DND-41 (cell line): ENCODE results near the gene NANOS2.

Source experiments
- ATAC-seq: fragments of 200-7000 bp; cut with Tn5 transposase; 3 replicates; pipeline ENCODE4 v1.9.1; 2021; ENCODE audit warnings: low read depth; ENCODE audit not compliant: insufficient read depth
- DNase-seq: peaks from one replicate; pipeline ENCODE4 v3.0.0-alpha.2; 2020
- H2AFZ ChIP-seq: 2 replicates; pipeline ENCODE4 v1.6.0; 2012; ENCODE audit warnings: low read depth, low read length
- H3K27ac ChIP-seq: 2 replicates; pipeline ENCODE4 v1.5.1; 2012; ENCODE audit warnings: low read length, inconsistent platforms
- H3K27me3 ChIP-seq: fragments of 200-600 bp; sonication (generic); 2 replicates; pipeline ENCODE4 v1.6.0; 2012; ENCODE audit warnings: low read length, mild to moderate bottlenecking, inconsistent platforms; ENCODE audit not compliant: insufficient read depth, poor library complexity
- H3K36me3 ChIP-seq: 2 replicates; pipeline ENCODE4 v1.5.1; 2012; ENCODE audit warnings: low read length, inconsistent platforms; ENCODE audit not compliant: insufficient read depth
- H3K4me1 ChIP-seq: 2 replicates; pipeline ENCODE4 v1.5.1; 2012; ENCODE audit warnings: mild to moderate bottlenecking, low read length; ENCODE audit not compliant: insufficient read depth
- H3K4me2 ChIP-seq: 2 replicates; pipeline ENCODE4 v1.6.0; 2012; ENCODE audit warnings: mild to moderate bottlenecking, moderate library complexity, low read length, inconsistent platforms; ENCODE audit not compliant: insufficient read depth
- H3K4me3 ChIP-seq, 2 experiments: fragments of 200-600 bp in 1 of 2; shearing (Covaris generic) in 1 of 2; 2 replicates each; pipeline ENCODE4 v1.5.1; 2012 to 2016; ENCODE audit warnings: inconsistent platforms in 2 of 2, low read length in 2 of 2, mild to moderate bottlenecking in 2 of 2, low read depth in 1 of 2, moderate library complexity in 1 of 2
- H3K79me2 ChIP-seq: 2 replicates; pipeline ENCODE4 v1.6.0; 2012; ENCODE audit warnings: low read length, inconsistent platforms; ENCODE audit not compliant: insufficient read depth
- H3K9ac ChIP-seq: 2 replicates; pipeline ENCODE4 v1.6.0; 2012; ENCODE audit warnings: low read depth, mild to moderate bottlenecking, inconsistent platforms, low read length, moderate library complexity
- H3K9me3 ChIP-seq: 2 replicates; pipeline ENCODE4 v1.5.1; 2012; ENCODE audit warnings: low read length, moderate library complexity, mild to moderate bottlenecking, inconsistent platforms; ENCODE audit not compliant: insufficient read depth, severe bottlenecking
- H4K20me1 ChIP-seq: 2 replicates; pipeline ENCODE4 v1.6.0; 2012; ENCODE audit warnings: low read length; ENCODE audit not compliant: insufficient read depth
- EZH2 ChIP-seq: IDR thresholded peaks from 3 replicates; pipeline ENCODE4 v1.6.1; 2012; ENCODE audit warnings: borderline replicate concordance, low read depth, mild to moderate bottlenecking, moderate library complexity, low read length, inconsistent platforms; ENCODE audit not compliant: severe bottlenecking
- TF ChIP-seq, protein P1 (sequence below): IDR thresholded peaks from 2 replicates; pipeline ENCODE4 v1.5.1; 2012; ENCODE audit warnings: borderline replicate concordance, low read length, moderate library complexity, mild to moderate bottlenecking; ENCODE audit not compliant: poor library complexity, severe bottlenecking; ENCODE audit errors: extremely low read depth

Gene NANOS2

GRCh38 chr19:45883586-45883880, 31.0 kb downstream of the NANOS2 start:
- peak overlapping the region; percentile 82; the same call in 1 of the 2 replicates for H3K9ac ChIP-seq
- TF ChIP-seq EZH2, result no peak
- TF ChIP-seq, protein P1, sequence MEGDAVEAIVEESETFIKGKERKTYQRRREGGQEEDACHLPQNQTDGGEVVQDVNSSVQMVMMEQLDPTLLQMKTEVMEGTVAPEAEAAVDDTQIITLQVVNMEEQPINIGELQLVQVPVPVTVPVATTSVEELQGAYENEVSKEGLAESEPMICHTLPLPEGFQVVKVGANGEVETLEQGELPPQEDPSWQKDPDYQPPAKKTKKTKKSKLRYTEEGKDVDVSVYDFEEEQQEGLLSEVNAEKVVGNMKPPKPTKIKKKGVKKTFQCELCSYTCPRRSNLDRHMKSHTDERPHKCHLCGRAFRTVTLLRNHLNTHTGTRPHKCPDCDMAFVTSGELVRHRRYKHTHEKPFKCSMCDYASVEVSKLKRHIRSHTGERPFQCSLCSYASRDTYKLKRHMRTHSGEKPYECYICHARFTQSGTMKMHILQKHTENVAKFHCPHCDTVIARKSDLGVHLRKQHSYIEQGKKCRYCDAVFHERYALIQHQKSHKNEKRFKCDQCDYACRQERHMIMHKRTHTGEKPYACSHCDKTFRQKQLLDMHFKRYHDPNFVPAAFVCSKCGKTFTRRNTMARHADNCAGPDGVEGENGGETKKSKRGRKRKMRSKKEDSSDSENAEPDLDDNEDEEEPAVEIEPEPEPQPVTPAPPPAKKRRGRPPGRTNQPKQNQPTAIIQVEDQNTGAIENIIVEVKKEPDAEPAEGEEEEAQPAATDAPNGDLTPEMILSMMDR, result no peak
- ATAC-seq, result no peak
- H3K79me2 ChIP-seq, result peaks cover 31% of the 10 kb centered on the region
- H3K27ac ChIP-seq, result no peak overlapping the region
- H2AFZ ChIP-seq, result no peak overlapping the region
- H3K4me3 ChIP-seq, result peak overlapping the region in 1 of 2 experiments; percentile 78; a peak in 2 of 4 replicates
- no peaks in the 10 kb centered on the region for H3K27me3 ChIP-seq
- H4K20me1 ChIP-seq, result peaks cover 44% of the 10 kb centered on the region
- peak overlapping the region; percentile 99 for H3K4me2 ChIP-seq
- H3K4me1 ChIP-seq, result peaks cover 37% of the 10 kb centered on the region
- no peak for DNase-seq
- H3K36me3 ChIP-seq, result peaks cover 28% of the 10 kb centered on the region
- no peaks in the 10 kb centered on the region for H3K9me3 ChIP-seq

GRCh38 chr19:45882652-45883585, 31.7 kb downstream of the NANOS2 start:
- DNase-seq, result peak; percentile 82
- peaks cover 31% of the 10 kb centered on the region for H3K79me2 ChIP-seq
- no peak overlapping the region for H2AFZ ChIP-seq
- no peak for ATAC-seq
- H3K36me3 ChIP-seq, result peaks cover 28% of the 10 kb centered on the region
- H4K20me1 ChIP-seq, result peaks cover 44% of the 10 kb centered on the region
- H3K9ac ChIP-seq, result no peak overlapping the region
- H3K4me2 ChIP-seq, result peak overlapping the region; percentile 99
- no peak overlapping the region for H3K27ac ChIP-seq
- no peaks in the 10 kb centered on the region for H3K9me3 ChIP-seq
- peak overlapping the region in 1 of 2 experiments; percentile 12; a peak in 1 of 4 replicates for H3K4me3 ChIP-seq
- no peak for TF ChIP-seq EZH2
- TF ChIP-seq, protein P1, result peak; percentile 91
- peaks cover 37% of the 10 kb centered on the region for H3K4me1 ChIP-seq
- H3K27me3 ChIP-seq, result no peaks in the 10 kb centered on the region

- ATAC-seq, result no peak
- H3K27ac ChIP-seq, result no peak overlapping the region
- no peak for DNase-seq
- no peaks in the 10 kb centered on the region for H3K9me3 ChIP-seq
- H3K4me2 ChIP-seq, result peak overlapping the region; percentile 22; the same call in 1 of the 2 replicates
- H3K79me2 ChIP-seq, result peaks cover 29% of the 10 kb centered on the region
- H3K9ac ChIP-seq, result no peak overlapping the region
- H3K4me3 ChIP-seq, result no peak overlapping the region
- H4K20me1 ChIP-seq, result peaks cover 44% of the 10 kb centered on the region
- H3K36me3 ChIP-seq, result peaks cover 28% of the 10 kb centered on the region
- TF ChIP-seq, protein P1, result no peak
- no peaks in the 10 kb centered on the region for H3K27me3 ChIP-seq
- peaks cover 28% of the 10 kb centered on the region for H3K4me1 ChIP-seq
- no peak overlapping the region for H2AFZ ChIP-seq
Observed at GRCh38 chr19:45881909-45882528, 32.6 kb downstream of the NANOS2 start.
